Amniotic epithelial cell (primary cell): ENCODE measurements around the gene FHL1.

ENCODE experiments used
- DNase-seq: peaks from one replicate; pipeline ENCODE4 v3.0.0-alpha.2; 2010; ENCODE audit warnings: low read depth

The FHL1 gene

DNA sequence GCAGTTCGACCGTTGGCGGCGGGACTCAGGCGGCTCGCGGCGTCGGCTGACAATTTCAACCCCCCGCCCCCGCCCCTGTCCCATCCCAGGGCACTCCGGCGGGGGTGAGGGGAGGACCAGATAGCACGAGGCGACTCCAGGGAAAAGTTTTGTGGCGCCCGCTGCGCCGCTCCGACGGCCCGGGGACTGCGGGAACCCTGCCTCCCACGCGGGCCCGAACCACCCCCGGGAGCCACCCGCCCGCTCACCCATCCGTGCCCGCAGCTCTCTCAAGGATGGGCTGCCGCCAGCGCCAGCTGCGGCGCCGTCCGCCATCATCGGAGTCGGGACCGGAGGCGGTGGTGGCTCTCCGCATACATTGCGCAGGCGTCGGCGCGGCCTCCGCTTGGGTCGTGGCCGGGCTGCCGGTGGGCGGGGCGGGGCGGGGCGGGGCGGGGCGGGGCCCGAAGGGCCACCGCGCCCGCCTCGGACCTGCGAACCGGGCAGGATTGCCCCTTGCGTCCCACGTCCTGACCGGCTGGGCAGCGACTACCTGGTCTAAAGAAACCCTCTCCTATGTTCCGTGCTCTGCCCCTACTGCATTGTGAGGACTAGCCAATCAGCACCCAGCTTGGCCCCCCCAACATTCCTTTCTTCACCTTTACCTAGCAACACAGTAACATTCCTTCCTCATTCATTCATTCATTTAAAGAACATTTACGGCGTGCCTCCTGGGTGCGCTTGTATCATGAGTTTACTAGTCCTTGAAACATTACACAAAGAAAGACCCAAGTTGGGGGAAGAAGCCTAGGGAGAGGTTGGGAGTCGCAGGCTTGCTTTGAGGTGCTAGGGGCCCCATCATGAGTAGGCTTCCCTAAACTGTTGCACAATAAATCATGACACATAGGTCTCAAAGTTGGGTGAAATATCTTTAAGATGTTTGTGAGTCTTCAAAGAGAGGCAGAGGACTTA is 104.0 kb downstream of the FHL1 start, which contains the start of gene MAP7D3:
TSS of gene MAP7D3 (minus strand) at position 360 of the 951 bp plus-strand sequence. CDS start at position 318, 42 bp downstream.
- peak; percentile 29 for DNase-seq

DNA sequence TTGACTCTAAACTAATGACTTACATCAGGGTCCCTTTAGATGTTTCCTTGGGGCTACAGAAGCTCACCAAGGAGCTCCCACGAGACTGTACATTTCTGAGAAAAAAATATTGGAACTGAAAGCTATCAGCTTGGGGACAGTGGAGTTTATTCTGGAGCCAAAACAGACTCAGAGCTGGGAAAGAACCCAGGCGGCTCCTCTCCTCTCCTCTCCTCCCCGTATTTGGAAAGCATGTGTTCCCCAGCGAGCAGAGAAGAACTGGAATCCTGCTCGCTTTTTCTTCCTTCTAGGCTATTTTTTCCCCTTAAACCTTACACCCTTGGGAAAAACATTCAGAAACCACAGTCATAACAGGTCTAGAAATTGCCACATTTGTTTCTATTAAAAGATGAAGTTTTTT is 108.2 kb downstream of the FHL1 start:
- DNase-seq = no peak

GRCh38 chrX:136256026-136256425 is 108.7 kb downstream of the FHL1 start:
- no peak for DNase-seq

DNA sequence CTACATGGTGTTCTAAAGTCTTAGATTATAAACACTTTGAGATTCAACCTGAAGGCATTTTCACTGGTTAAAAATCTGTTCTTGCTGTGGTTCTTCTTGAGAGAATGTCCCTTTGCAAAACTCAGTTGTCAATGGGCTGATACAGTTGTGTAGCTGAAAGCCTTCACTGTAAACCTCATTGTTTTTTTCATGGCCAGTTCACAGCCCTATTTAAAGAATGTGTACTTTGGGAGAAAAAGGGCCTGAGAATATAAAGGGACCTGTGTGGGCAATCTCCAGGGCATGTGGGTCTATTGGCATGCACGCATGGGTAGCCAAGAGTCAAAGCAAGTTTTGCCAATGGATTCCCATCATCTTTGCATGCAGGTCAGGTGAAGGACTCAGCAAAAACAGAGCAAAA is 111.6 kb downstream of the FHL1 start:
- DNase-seq = no peak

DNA sequence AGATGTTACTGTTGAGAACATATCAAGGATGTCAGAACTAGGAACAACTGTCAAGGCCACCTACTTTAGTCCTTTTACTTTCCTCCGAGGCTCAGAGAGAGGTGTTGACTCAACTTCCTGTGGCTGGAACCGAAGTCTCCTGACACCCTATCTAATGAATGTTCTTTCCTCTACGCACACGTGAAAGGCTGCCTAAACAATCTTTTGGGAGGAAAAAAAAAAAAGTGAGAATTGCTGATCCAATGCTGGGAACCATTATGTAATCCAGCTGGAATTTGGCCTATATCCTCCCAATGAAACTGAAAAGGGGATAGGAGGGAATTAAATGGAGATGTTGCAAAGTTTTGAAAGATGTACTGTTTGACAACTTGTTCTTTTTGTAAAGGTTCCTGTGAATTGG is 112.2 kb downstream of the FHL1 start:
- peak; percentile 51 for DNase-seq

DNA sequence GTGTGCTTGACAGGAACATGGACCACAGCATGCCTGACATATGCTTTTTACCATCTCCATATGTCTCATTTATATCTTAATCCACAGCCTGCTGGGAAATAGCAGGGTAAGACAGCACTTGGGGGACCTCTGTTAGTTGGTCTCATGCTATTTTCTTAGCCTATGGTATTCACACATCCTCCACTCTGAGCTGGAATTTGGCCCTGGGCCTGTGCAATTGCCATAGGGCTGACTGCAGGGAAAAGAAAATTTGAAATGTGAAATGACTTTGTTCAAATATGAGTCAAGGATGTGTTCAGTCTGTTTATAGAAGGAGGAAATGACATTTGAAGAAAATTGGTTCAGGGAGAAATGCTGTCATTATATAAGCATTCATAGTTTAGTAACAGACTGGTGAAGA is 113.4 kb downstream of the FHL1 start:
- DNase-seq = peak; percentile 17
